Measurements from ENCODE around the gene GTPBP10.

Gene GTPBP10

GRCh38 chr7:90404777-90405176, 58.3 kb downstream of the GTPBP10 start:
- H3K36me3 ChIP-seq (ENCODE audit: control insufficient read depth, insufficient read depth, low read length): peaks cover 42% of the 10 kb centered on the region
- H3K9me3 ChIP-seq (ENCODE audit: control insufficient read depth, insufficient read depth, low read length): no peaks in the 10 kb centered on the region
- no peak overlapping the region for H3K9ac ChIP-seq (ENCODE audit: low read depth, low read length)
- no peaks in the 10 kb centered on the region; the same call in 1 of the 2 replicates for H3K27me3 ChIP-seq (ENCODE audit: control insufficient read depth, insufficient read depth, low read length)
- peaks cover 4% of the 10 kb centered on the region; the same call in 1 of the 2 replicates for H3K4me1 ChIP-seq (ENCODE audit: control insufficient read depth, insufficient read depth, low read length)
- H3K4me3 ChIP-seq (ENCODE audit: low read depth, low read length): peak overlapping the region; percentile 85; the same call in 1 of the 2 replicates
- H3K27ac ChIP-seq (ENCODE audit: low read depth, low read length): no peak overlapping the region

- Histone ChIP-seq H3K4me1 (ENCODE audit: control insufficient read depth, insufficient read depth, low read length) (peaks cover 4% of the 10 kb centered on the region; the same call in 1 of the 2 replicates), H3K36me3 (ENCODE audit: control insufficient read depth, insufficient read depth, low read length) (peaks cover 46% of the 10 kb centered on the region), H3K9me3 (ENCODE audit: control insufficient read depth, insufficient read depth, low read length) (no peaks in the 10 kb centered on the region), H3K27ac (ENCODE audit: low read depth, low read length) (no peak overlapping the region), H3K9ac (ENCODE audit: low read depth, low read length) (no peak overlapping the region), H3K27me3 (ENCODE audit: control insufficient read depth, insufficient read depth, low read length) (no peaks in the 10 kb centered on the region), H3K4me3 (ENCODE audit: low read depth, low read length) (no peak overlapping the region)
Observed at GRCh38 chr7:90407484-90407821, 60.9 kb downstream of the GTPBP10 start.

GRCh38 chr7:90408142-90408541, 61.6 kb downstream of the GTPBP10 start:
- Histone ChIP-seq H3K4me3 (ENCODE audit: low read depth, low read length) (no peak overlapping the region), H3K27ac (ENCODE audit: low read depth, low read length) (no peak overlapping the region), H3K36me3 (ENCODE audit: control insufficient read depth, insufficient read depth, low read length) (peaks cover 53% of the 10 kb centered on the region), H3K9me3 (ENCODE audit: control insufficient read depth, insufficient read depth, low read length) (no peaks in the 10 kb centered on the region), H3K9ac (ENCODE audit: low read depth, low read length) (no peak overlapping the region), H3K27me3 (ENCODE audit: control insufficient read depth, insufficient read depth, low read length) (no peaks in the 10 kb centered on the region), H3K4me1 (ENCODE audit: control insufficient read depth, insufficient read depth, low read length) (no peaks in the 10 kb centered on the region)

GRCh38 chr7:90409667-90410066, 63.2 kb downstream of the GTPBP10 start:
- peaks cover 65% of the 10 kb centered on the region for H3K36me3 ChIP-seq (ENCODE audit: control insufficient read depth, insufficient read depth, low read length)
- H3K9me3 ChIP-seq (ENCODE audit: control insufficient read depth, insufficient read depth, low read length): no peaks in the 10 kb centered on the region
- no peak overlapping the region for H3K27ac ChIP-seq (ENCODE audit: low read depth, low read length)
- H3K4me3 ChIP-seq (ENCODE audit: low read depth, low read length): no peak overlapping the region
- no peak overlapping the region for H3K9ac ChIP-seq (ENCODE audit: low read depth, low read length)
- H3K27me3 ChIP-seq (ENCODE audit: control insufficient read depth, insufficient read depth, low read length): no peaks in the 10 kb centered on the region
- no peaks in the 10 kb centered on the region for H3K4me1 ChIP-seq (ENCODE audit: control insufficient read depth, insufficient read depth, low read length)

- H3K27ac ChIP-seq (ENCODE audit: low read depth, low read length): no peak overlapping the region
- H3K9ac ChIP-seq (ENCODE audit: low read depth, low read length): no peak overlapping the region
- peaks cover 54% of the 10 kb centered on the region for H3K36me3 ChIP-seq (ENCODE audit: control insufficient read depth, insufficient read depth, low read length)
- H3K9me3 ChIP-seq (ENCODE audit: control insufficient read depth, insufficient read depth, low read length): no peaks in the 10 kb centered on the region
- H3K4me1 ChIP-seq (ENCODE audit: control insufficient read depth, insufficient read depth, low read length): no peaks in the 10 kb centered on the region
- H3K27me3 ChIP-seq (ENCODE audit: control insufficient read depth, insufficient read depth, low read length): no peaks in the 10 kb centered on the region
- no peak overlapping the region for H3K4me3 ChIP-seq (ENCODE audit: low read depth, low read length)
Observed at GRCh38 chr7:90411510-90411909, 65.0 kb downstream of the GTPBP10 start.

GRCh38 chr7:90412458-90413184, 66.1 kb downstream of the GTPBP10 start:
- Histone ChIP-seq H3K9ac (ENCODE audit: low read depth, low read length) (no peak overlapping the region), H3K9me3 (ENCODE audit: control insufficient read depth, insufficient read depth, low read length) (no peaks in the 10 kb centered on the region), H3K27me3 (ENCODE audit: control insufficient read depth, insufficient read depth, low read length) (no peaks in the 10 kb centered on the region), H3K36me3 (ENCODE audit: control insufficient read depth, insufficient read depth, low read length) (peaks cover 43% of the 10 kb centered on the region), H3K4me1 (ENCODE audit: control insufficient read depth, insufficient read depth, low read length) (no peaks in the 10 kb centered on the region), H3K4me3 (ENCODE audit: low read depth, low read length) (no peak overlapping the region), H3K27ac (ENCODE audit: low read depth, low read length) (no peak overlapping the region)

GRCh38 chr7:90413185-90413528, 66.6 kb downstream of the GTPBP10 start:
- H3K27ac ChIP-seq (ENCODE audit: low read depth, low read length): no peak overlapping the region
- H3K36me3 ChIP-seq (ENCODE audit: control insufficient read depth, insufficient read depth, low read length): peaks cover 38% of the 10 kb centered on the region
- H3K4me1 ChIP-seq (ENCODE audit: control insufficient read depth, insufficient read depth, low read length): no peaks in the 10 kb centered on the region
- H3K4me3 ChIP-seq (ENCODE audit: low read depth, low read length): no peak overlapping the region
- no peaks in the 10 kb centered on the region for H3K9me3 ChIP-seq (ENCODE audit: control insufficient read depth, insufficient read depth, low read length)
- no peak overlapping the region for H3K9ac ChIP-seq (ENCODE audit: low read depth, low read length)
- H3K27me3 ChIP-seq (ENCODE audit: control insufficient read depth, insufficient read depth, low read length): no peaks in the 10 kb centered on the region

- Histone ChIP-seq H3K4me1 (ENCODE audit: control insufficient read depth, insufficient read depth, low read length) (no peaks in the 10 kb centered on the region), H3K4me3 (ENCODE audit: low read depth, low read length) (no peak overlapping the region), H3K36me3 (ENCODE audit: control insufficient read depth, insufficient read depth, low read length) (no peaks in the 10 kb centered on the region), H3K27me3 (ENCODE audit: control insufficient read depth, insufficient read depth, low read length) (no peaks in the 10 kb centered on the region), H3K27ac (ENCODE audit: low read depth, low read length) (no peak overlapping the region), H3K9me3 (ENCODE audit: control insufficient read depth, insufficient read depth, low read length) (0 out of 2 replicates have a peak, but pooled peaks cover 6% of the 10 kb centered on the region), H3K9ac (ENCODE audit: low read depth, low read length) (no peak overlapping the region)
Observed at GRCh38 chr7:90421651-90422050, 75.1 kb downstream of the GTPBP10 start.

GRCh38 chr7:90424720-90425119, 78.2 kb downstream of the GTPBP10 start:
- Histone ChIP-seq H3K4me3 (ENCODE audit: low read depth, low read length) (no peak overlapping the region), H3K36me3 (ENCODE audit: control insufficient read depth, insufficient read depth, low read length) (no peaks in the 10 kb centered on the region), H3K9me3 (ENCODE audit: control insufficient read depth, insufficient read depth, low read length) (0 out of 2 replicates have a peak, but pooled peaks cover 6% of the 10 kb centered on the region), H3K27ac (ENCODE audit: low read depth, low read length) (no peak overlapping the region), H3K9ac (ENCODE audit: low read depth, low read length) (no peak overlapping the region), H3K4me1 (ENCODE audit: control insufficient read depth, insufficient read depth, low read length) (no peaks in the 10 kb centered on the region), H3K27me3 (ENCODE audit: control insufficient read depth, insufficient read depth, low read length) (no peaks in the 10 kb centered on the region)

- H3K9ac ChIP-seq (ENCODE audit: low read depth, low read length): no peak overlapping the region
- H3K9me3 ChIP-seq (ENCODE audit: control insufficient read depth, insufficient read depth, low read length): 0 out of 2 replicates have a peak, but pooled peaks cover 6% of the 10 kb centered on the region
- H3K27ac ChIP-seq (ENCODE audit: low read depth, low read length): no peak overlapping the region
- no peaks in the 10 kb centered on the region for H3K36me3 ChIP-seq (ENCODE audit: control insufficient read depth, insufficient read depth, low read length)
- no peaks in the 10 kb centered on the region for H3K4me1 ChIP-seq (ENCODE audit: control insufficient read depth, insufficient read depth, low read length)
- no peak overlapping the region for H3K4me3 ChIP-seq (ENCODE audit: low read depth, low read length)
- H3K27me3 ChIP-seq (ENCODE audit: control insufficient read depth, insufficient read depth, low read length): no peaks in the 10 kb centered on the region
Observed at GRCh38 chr7:90425376-90425775, 78.9 kb downstream of the GTPBP10 start.

- H3K9ac ChIP-seq (ENCODE audit: low read depth, low read length): no peak overlapping the region
- H3K9me3 ChIP-seq (ENCODE audit: control insufficient read depth, insufficient read depth, low read length): peaks cover 15% of the 10 kb centered on the region
- H3K36me3 ChIP-seq (ENCODE audit: control insufficient read depth, insufficient read depth, low read length): no peaks in the 10 kb centered on the region
- no peak overlapping the region for H3K27ac ChIP-seq (ENCODE audit: low read depth, low read length)
- H3K4me3 ChIP-seq (ENCODE audit: low read depth, low read length): no peak overlapping the region
- H3K27me3 ChIP-seq (ENCODE audit: control insufficient read depth, insufficient read depth, low read length): no peaks in the 10 kb centered on the region
- no peaks in the 10 kb centered on the region for H3K4me1 ChIP-seq (ENCODE audit: control insufficient read depth, insufficient read depth, low read length)
Observed at GRCh38 chr7:90430614-90431460, 84.3 kb downstream of the GTPBP10 start.
